GM15510 (cell line): ENCODE data around the gene SMTNL2.

Experiments used
- POLR2A ChIP-seq: IDR thresholded peaks from 3 replicates; pipeline ENCODE4 v1.6.1; 2011; ENCODE audit warnings: borderline replicate concordance; ENCODE audit not compliant: insufficient read length; ENCODE audit errors: extremely low read depth

The SMTNL2 gene

GRCh38 chr17:4542726-4543191, 41.6 kb upstream of the SMTNL2 start:
- no peak for TF ChIP-seq POLR2A

- TF ChIP-seq POLR2A, result no peak
Measured at GRCh38 chr17:4543557-4544026, 40.7 kb upstream of the SMTNL2 start.

- no peak for TF ChIP-seq POLR2A
Measured at GRCh38 chr17:4544135-4544950, 40.0 kb upstream of the SMTNL2 start.

GRCh38 chr17:4544951-4545216, 39.4 kb upstream of the SMTNL2 start:
- TF ChIP-seq POLR2A, result no peak

- no peak for TF ChIP-seq POLR2A
Measured at GRCh38 chr17:4545217-4545951, 38.9 kb upstream of the SMTNL2 start.

- no peak for TF ChIP-seq POLR2A
Measured at GRCh38 chr17:4547118-4547906, 37.0 kb upstream of the SMTNL2 start.

GRCh38 chr17:4548061-4548461, 36.3 kb upstream of the SMTNL2 start:
- no peak for TF ChIP-seq POLR2A

- no peak for TF ChIP-seq POLR2A
Measured at GRCh38 chr17:4548721-4549531, 35.4 kb upstream of the SMTNL2 start.

GRCh38 chr17:4549781-4550533, 34.4 kb upstream of the SMTNL2 start:
- TF ChIP-seq POLR2A, result no peak

GRCh38 chr17:4550534-4551039, 33.7 kb upstream of the SMTNL2 start:
- TF ChIP-seq POLR2A, result no peak

GRCh38 chr17:4551141-4551540, 33.2 kb upstream of the SMTNL2 start:
- TF ChIP-seq POLR2A, result no peak

- no peak for TF ChIP-seq POLR2A
Measured at GRCh38 chr17:4551796-4552525, 32.4 kb upstream of the SMTNL2 start.

- TF ChIP-seq POLR2A, result no peak
Measured at GRCh38 chr17:4553669-4554068, 30.7 kb upstream of the SMTNL2 start.

GRCh38 chr17:4554441-4554996, 29.8 kb upstream of the SMTNL2 start:
- TF ChIP-seq POLR2A, result no peak
